Heart right ventricle (tissue), 16 donors: ENCODE results near the gene ARMC7. TPM values are rescaled to one million over a fixed set of nuclear protein-coding genes. Genes with fewer than 3 reads are reported as not detected.

Source experiments
- ATAC-seq, 8 donors: fragments of 200-7000 bp; cut with Tn5 transposase; one replicate each; pipeline ENCODE4 v1.9.1; 2020; ENCODE audit warnings: mild to moderate bottlenecking in 8 of 8, moderate library complexity in 8 of 8, moderate number of reproducible peaks in 1 of 8
- DNase-seq, 2 donors: peaks; one replicate each; pipeline ENCODE4 v3.0.0-alpha.2; 2020
- H3K27ac ChIP-seq, 10 donors: fragments of 200-600 bp; sonication (generic) in 2 of 10; one replicate each; pipeline versions ENCODE4 v1.5.0 to v1.8.0; 2020 to 2022; ENCODE audit warnings: mild to moderate bottlenecking in 3 of 10
- H3K27me3 ChIP-seq, 7 donors: fragments of 200-600 bp; one replicate each; pipeline ENCODE4 v1.8.0; 2021 to 2022; ENCODE audit warnings: mild to moderate bottlenecking in 2 of 7
- H3K36me3 ChIP-seq, 9 donors: fragments of 200-600 bp; sonication (generic) in 1 of 9; one replicate each; pipeline versions ENCODE4 v1.5.0 to v1.8.0; 2020 to 2022; ENCODE audit warnings: mild to moderate bottlenecking in 2 of 9
- H3K4me1 ChIP-seq, 9 donors: fragments of 200-600 bp; sonication (generic) in 1 of 9; one replicate each; pipeline versions ENCODE4 v1.5.0 to v1.8.0; 2020 to 2022; ENCODE audit warnings: mild to moderate bottlenecking in 4 of 9
- H3K4me3 ChIP-seq, 10 donors: fragments of 200-600 bp; sonication (generic) in 2 of 10; one replicate each; pipeline versions ENCODE4 v1.5.0 to v1.8.0; 2020 to 2022; ENCODE audit warnings: mild to moderate bottlenecking in 7 of 10, moderate library complexity in 2 of 10
- H3K9me3 ChIP-seq, 11 donors: fragments of 200-600 bp in 10 of 11; sonication (generic) in 2 of 11; one replicate each; pipeline versions ENCODE4 v1.5.0 to v1.8.0; 2013 to 2022; ENCODE audit warnings: mild to moderate bottlenecking in 2 of 11, control low read depth in 1 of 11, moderate library complexity in 1 of 11
- CTCF ChIP-seq, 9 donors: fragments of 200-600 bp; sonication (generic) in 2 of 9; IDR thresholded peaks; one replicate each; pipeline versions ENCODE4 v1.5.0 to v1.8.0; 2021 to 2022; ENCODE audit warnings: antibody characterized with exemption in 9 of 9, mild to moderate bottlenecking in 5 of 9, moderate library complexity in 1 of 9
- WGBS, 2 donors: extraction: QIAGEN DNeasy Blood & Tissue Kit; methylation state at CpG; one replicate each; pipeline ENCODE4 v1.1.7; 2013; ENCODE audit warnings: inconsistent platforms in 1 of 2; 5-methylcytosine and 5-hydroxymethylcytosine counted together
- intact Hi-C, 10 donors: fragments of 100-400 bp; cut with DNase I; formaldehyde crosslinking; loops; one replicate each; pipeline versions ENCODE4 v1.11.1 to v1.14.2; 2022
- polyA plus RNA-seq, 2 donors: library from polyadenylated mRNA; stranded (reverse); fragments of 200-250 nt; gene quantifications; one replicate each; pipeline ENCODE4 v1.2.3, GENCODE V29; 2013
- total RNA-seq, 10 donors: library from RNA; stranded (reverse); fragmentation: NEBNext Ultra II Directional in 3 of 10; extraction: Animal tissue kit (Norgen Biotek cat#: 25700) in 3 of 10; gene quantifications; one replicate each; pipeline versions ENCODE4 v1.2.1 to v1.2.4, GENCODE V29; 2021 to 2023
- donor health status: Arrhythmogenic right ventricular cardiomyopathy.
- donor health status: ischemic (EF 13 %, LVEDD 7.1; RV severe dilation, severe dysfunction).
- donor health status: healthy with polysubstance abuse.
- donor health status: DM: no; HTN: yes; CAD: no.
- donor health status: DM: no; HTN: no; CAD: no.
- donor health status: ischemic (EF 25% LVEDD 6.9; RV normal size, moderate dysfunction).
- donor health status: ischemic (EF 25% LVEDD 5.7; RV mildly dilated, moderate dysfunction).
- donor health status: healthy.
- donor health status: DM: yes; HTN: yes; CAD: no.
- donor health status: Ischemic cardiomyopathy.
- donor health status: ischemic (EF 35%, LVEDD 5.7; RV mildly dilated, moderate dysfunction).
- donor health status: nonischemic (EF 11% LVEDD 7.7; RV severe dilation, severe dysfunction).
- donor health status: DM: yes; HTN: yes; CAD: no.
- donor health status: PGD.
- donor health status: ischemic (EF 29% LVEDD 5.4; RV normal size, mild dysfunction).
- donor health status: nonischemic (EF 23%, LVEDD 6.1; RV moderate dilation, normal function).

ARMC7 gene
- total and polyA plus RNA-seq, 12 donors, result 3.1 to 7.9 (median 5.2) TPM

GRCh38 chr17:75064460-75064859, 45.3 kb upstream of the ARMC7 start:
- WGBS, 2 donors, result 88 to 89% methylated on average over 8 of the region's 8 CpGs
- no peaks in the 10 kb centered on the region for H3K9me3 ChIP-seq
- no peak overlapping the region for H3K4me3 ChIP-seq
- H3K27me3 ChIP-seq, result no peaks in the 10 kb centered on the region
- H3K4me1 ChIP-seq, result peaks cover 0 to 18% (median 13%) of the 10 kb centered on the region in 9 donors
- H3K36me3 ChIP-seq, result peaks cover 0 to 62% (median 27%) of the 10 kb centered on the region in 9 donors
- intact Hi-C loops, result loop anchor here in 3 of 10 donors (5.0 to 10.0 kb wide), 4 partner anchors 48 to 140 kb away; partner anchors contain the start of gene NUP85 (in 1 of the 3)
- no peak for TF ChIP-seq CTCF (IDR thresholded peaks at IDR 0.05)
- ATAC-seq (no peak), DNase-seq (no peak)
- H3K27ac ChIP-seq, result no peak overlapping the region

GRCh38 chr17:75064867-75065561, 44.8 kb upstream of the ARMC7 start:
- intact Hi-C loops, result loop anchor here in 3 of 10 donors (5.0 to 10.0 kb wide), 4 partner anchors 47 to 140 kb away; partner anchors contain the start of gene NUP85 (in 1 of the 3)
- no peak for TF ChIP-seq CTCF (IDR thresholded peaks at IDR 0.05)
- H3K9me3 ChIP-seq, result no peaks in the 10 kb centered on the region
- WGBS, 2 donors, result 93 to 94% methylated on average over 18 of the region's 18 CpGs
- no peaks in the 10 kb centered on the region for H3K27me3 ChIP-seq
- peaks cover 0 to 57% (median 27%) of the 10 kb centered on the region in 9 donors for H3K36me3 ChIP-seq
- DNase-seq (no peak), ATAC-seq (no peak)
- H3K4me3 ChIP-seq, result no peak overlapping the region
- no peak overlapping the region for H3K27ac ChIP-seq
- H3K4me1 ChIP-seq, result peaks cover 0 to 12% (median 8%) of the 10 kb centered on the region in 9 donors

DNA sequence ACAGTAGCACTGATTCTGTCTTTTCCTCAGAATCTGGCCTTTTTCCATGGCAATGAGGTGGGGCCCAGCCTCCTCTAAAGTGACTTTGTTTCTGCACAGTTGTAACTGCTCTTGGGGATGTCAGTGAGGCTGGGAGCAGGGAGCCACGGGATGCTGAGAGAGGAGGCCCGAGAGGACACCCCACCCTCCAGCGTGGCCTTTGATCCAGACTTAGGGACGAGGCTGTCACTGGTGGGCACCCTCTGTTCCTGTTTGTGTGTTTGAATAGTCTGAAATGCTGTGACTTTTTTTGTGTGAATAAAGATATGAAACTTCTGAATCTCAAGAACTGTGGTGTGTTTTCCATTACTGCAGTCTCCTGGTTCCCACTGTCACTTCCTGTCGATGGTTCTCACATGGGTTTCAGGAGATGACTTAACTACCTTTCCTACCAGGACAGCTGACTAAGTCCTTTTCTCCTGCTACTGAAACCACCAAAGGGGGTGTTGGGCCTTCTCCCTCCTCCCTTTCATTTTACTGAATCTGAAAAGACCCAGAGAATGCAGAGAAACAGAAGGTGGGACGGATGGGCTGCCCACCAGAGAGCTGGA, 44.1 kb upstream of the ARMC7 start:
- no peak overlapping the region for H3K27ac ChIP-seq
- no peaks in the 10 kb centered on the region for H3K9me3 ChIP-seq
- H3K4me1 ChIP-seq, result peaks cover 0 to 6% (median 2%) of the 10 kb centered on the region in 9 donors
- no peaks in the 10 kb centered on the region for H3K27me3 ChIP-seq
- 70 to 79% methylated on average over 6 of the region's 6 CpGs for WGBS, 2 donors
- H3K36me3 ChIP-seq, result peaks cover 0 to 50% (median 27%) of the 10 kb centered on the region in 9 donors
- ATAC-seq, result no peak
- no peak overlapping the region for H3K4me3 ChIP-seq
- intact Hi-C loops, result loop anchor here in 3 of 10 donors (10.0 kb wide), 3 partner anchors 99 to 139 kb away; partner anchors contain the start of gene NUP85 (in 1 of the 3)
- DNase-seq, result no peak
- TF ChIP-seq CTCF (IDR thresholded peaks at IDR 0.05), result no peak

DNA sequence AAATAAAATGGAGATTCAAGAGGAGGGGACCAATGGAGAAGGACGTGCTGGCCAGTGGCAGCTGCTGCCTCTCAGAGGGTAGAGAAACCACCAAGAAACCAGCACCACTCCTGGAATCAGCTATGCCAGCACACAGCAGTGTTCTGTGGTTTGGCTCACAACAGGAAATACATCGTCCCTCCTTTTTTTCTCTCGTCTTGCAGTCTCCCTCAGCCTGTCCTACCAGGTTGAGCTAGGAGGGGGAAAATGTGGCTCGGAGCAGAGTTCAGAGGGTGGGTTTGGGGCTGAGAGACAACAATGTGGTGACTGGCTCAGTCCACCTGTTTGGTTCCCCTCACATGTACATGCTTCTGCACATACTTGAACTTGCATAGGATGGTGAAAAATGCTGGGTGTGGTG, 41.9 kb upstream of the ARMC7 start:
- TF ChIP-seq CTCF (IDR thresholded peaks at IDR 0.05), result no peak
- H3K36me3 ChIP-seq, result peaks cover 0 to 29% (median 18%) of the 10 kb centered on the region in 9 donors
- H3K9me3 ChIP-seq, result no peaks in the 10 kb centered on the region
- no peak for ATAC-seq
- no peak overlapping the region for H3K27ac ChIP-seq
- intact Hi-C loops, result loop anchor here in 3 of 10 donors (10.0 kb wide), 3 partner anchors 97 to 137 kb away; partner anchors contain the start of gene NUP85 (in 1 of the 3)
- 67 to 82% methylated on average over 4 of the region's 4 CpGs for WGBS, 2 donors
- H3K27me3 ChIP-seq, result no peaks in the 10 kb centered on the region
- H3K4me3 ChIP-seq, result no peak overlapping the region
- H3K4me1 ChIP-seq, result peaks cover 0 to 19% (median 6%) of the 10 kb centered on the region in 9 donors
- no peak for DNase-seq
